GM12878 (cell line): Measurements from ENCODE around the gene PPP1R27. TPM values are rescaled to one million over a fixed set of nuclear protein-coding genes. Genes with fewer than 3 reads are reported as not detected.

Experiments used
- ATAC-seq: fragments of 200-7000 bp; cut with Tn5 transposase; 3 replicates; pipeline ENCODE4 v1.9.1; 2020; ENCODE audit warnings: mild to moderate bottlenecking, moderate library complexity
- BruUV-seq: library from RNA; stranded (reverse); fragments of 400-500 nt; replicated peaks from 2 replicates; lab custom pipeline; 2021; lab: Mats Ljungman, UMichigan
- CTCF ChIA-PET: fragments of 300-600 bp; sonication (Branson Sonifier 250); formaldehyde crosslinking; extraction: SDS; loops from one replicate; lab custom pipeline; 2021; ENCODE audit warnings: inconsistent platforms; lab: Yijun Ruan, JAX
- POLR2A ChIA-PET: fragments of 350-600 bp; formaldehyde crosslinking; extraction: SDS; loops from one replicate; lab custom pipeline; 2021; ENCODE audit warnings: inconsistent platforms; lab: Charles Lee
- RAD21 ChIA-PET: fragments of 300-600 bp; sonication (Branson Sonifier 250); formaldehyde crosslinking; loops from one replicate; lab custom pipeline; 2023; ENCODE audit warnings: antibody characterized with exemption; ENCODE audit not compliant: unreplicated experiment; lab: Charles Lee
- SMC1A ChIA-PET: fragments of 300-600 bp; sonication (Branson Sonifier 250); formaldehyde crosslinking; loops from one replicate; lab custom pipeline; 2023; ENCODE audit not compliant: unreplicated experiment, uncharacterized antibody; lab: Charles Lee
- DNase-seq: peaks from one replicate; pipeline ENCODE4 v3.0.0-alpha.2; 2011; ENCODE audit warnings: low read depth, low spot score
- FAIRE-seq: peaks from 3 replicates; lab custom pipeline; 2011; peaks lifted over from hg19 to GRCh38; lab: Jason Lieb, UNC
- H2AFZ ChIP-seq: 2 replicates; pipeline ENCODE4 v1.6.0; 2011; ENCODE audit warnings: low read depth, low read length, control low read depth; ENCODE audit not compliant: control insufficient read depth
- H3K27ac ChIP-seq: 2 replicates; pipeline ENCODE4 v1.5.1; 2011; ENCODE audit warnings: control low read depth; ENCODE audit not compliant: control insufficient read depth, insufficient read depth
- H3K27me3 ChIP-seq, 2 experiments: replicated peaks in 1 of 2; 2 replicates each; pipeline versions ENCODE4 v1.6.0 to v1.6.1; 2011; ENCODE audit warnings: low read length in 1 of 2; ENCODE audit not compliant: control insufficient read depth in 2 of 2, insufficient read depth in 2 of 2
- H3K36me3 ChIP-seq, 2 experiments: 2 replicates each; pipeline ENCODE4 v1.5.1; 2011; ENCODE audit warnings: low read length in 1 of 2; ENCODE audit not compliant: control insufficient read depth in 2 of 2, insufficient read depth in 2 of 2
- H3K4me1 ChIP-seq: 2 replicates; pipeline ENCODE4 v1.6.1; 2011; ENCODE audit warnings: mild to moderate bottlenecking, low read length, moderate library complexity, mixed read lengths; ENCODE audit not compliant: control insufficient read depth, insufficient read depth
- H3K4me2 ChIP-seq: 2 replicates; pipeline ENCODE4 v1.6.0; 2011; ENCODE audit warnings: control low read depth; ENCODE audit not compliant: control insufficient read depth, insufficient read depth
- H3K4me3 ChIP-seq: fragments of 200-600 bp; sonication (generic); 2 replicates; pipeline ENCODE4 v1.5.1; 2016
- H3K79me2 ChIP-seq: 2 replicates; pipeline ENCODE4 v1.6.0; 2011; ENCODE audit warnings: low read length; ENCODE audit not compliant: control insufficient read depth, insufficient read depth
- H3K9ac ChIP-seq: 2 replicates; pipeline ENCODE4 v1.8.0; 2011; ENCODE audit warnings: low read length, control low read depth, mixed read lengths; ENCODE audit not compliant: control insufficient read depth, insufficient read depth
- H3K9me3 ChIP-seq: replicated peaks from 3 replicates; pipeline ENCODE4 v1.5.1; 2011; ENCODE audit warnings: mild to moderate bottlenecking, low read length; ENCODE audit not compliant: control insufficient read depth, insufficient read depth
- H4K20me1 ChIP-seq: 2 replicates; pipeline ENCODE4 v1.6.0; 2011; ENCODE audit not compliant: control insufficient read depth, insufficient read depth
- BRCA1 ChIP-seq: IDR thresholded peaks from 2 replicates; pipeline ENCODE4 v1.6.1; 2011; ENCODE audit warnings: low read depth, low read length, improper control_type of control experiment
- MTA2 ChIP-seq: fragments of 450-650 bp; IDR thresholded peaks from 2 replicates; pipeline ENCODE4 v1.6.1; 2016; ENCODE audit warnings: low read depth, mild to moderate bottlenecking, moderate library complexity
- POLR2A ChIP-seq: IDR thresholded peaks from 2 replicates; pipeline ENCODE4 v1.6.1; 2011; ENCODE audit warnings: low read depth, mild to moderate bottlenecking, low read length
- TCF3 ChIP-seq: IDR thresholded peaks from 2 replicates; pipeline ENCODE4 v1.6.1; 2012; ENCODE audit warnings: low read depth, mild to moderate bottlenecking, low read length, borderline replicate concordance; ENCODE audit not compliant: insufficient read depth
- ZBTB4 ChIP-seq: fragments of 450-650 bp; formaldehyde crosslinking; IDR thresholded peaks from 2 replicates; pipeline ENCODE4 v1.4.0; 2022; ENCODE audit warnings: mild to moderate bottlenecking, moderate library complexity
- WGBS: methylation state at CpG from one replicate; pipeline ENCODE4 v1.1.6; 2016; ENCODE audit warnings: low lambda C conversion rate; ENCODE audit not compliant: insufficient replicate concordance, insufficient coverage; ENCODE audit errors: missing lambda C conversion rate; 5-methylcytosine and 5-hydroxymethylcytosine counted together
- in situ Hi-C: fragments of 300-500 bp; cut with MboI; formaldehyde crosslinking; loops from 9 replicates; pipeline ENCODE4 v1.14.3; 2018; ENCODE audit warnings: mixed read lengths
- intact Hi-C: fragments of 100-400 bp; cut with micrococcal nuclease; formaldehyde crosslinking; loops from one replicate; pipeline ENCODE4 v1.14.2; 2022; ENCODE audit not compliant: unreplicated experiment
- polyA plus RNA-seq, 11 experiments: library from polyadenylated mRNA; depleted of rRNA in 4 of 11; unstranded in 6 of 11; stranded (reverse) in 5 of 11; fragments of >200 nt; fragmentation: Nextera tagmentation in 4 of 11; fragmentation: Illumina TruSeq in 1 of 11; extraction: Ambion mirVana in 4 of 11; extraction: Trizol in 1 of 11; gene quantifications; 1 replicate in 1 of 11; 2 replicates in 10 of 11; pipeline versions ENCODE4 v1.2.1 to v1.2.3, GENCODE V29; 2011 to 2016; ENCODE audit warnings: inconsistent platforms in 2 of 11, missing spikeins in 2 of 11, low read depth in 1 of 11
- total RNA-seq, 4 experiments: library from RNA; depleted of rRNA in 3 of 4; stranded (reverse); fragments of >200 nt in 3 of 4; fragmentation: Illumina TruSeq in 1 of 4; extraction: Trizol in 1 of 4; gene quantifications; 2 replicates each; pipeline versions ENCODE4 v1.2.1 to v1.2.3, GENCODE V29; 2013 to 2021

PPP1R27 gene
- total and polyA plus RNA-seq, 10 of the 15 experiments (the other 5 are each of a cell fraction or from before 2014, with no cell fraction given): 0.17 to 1.6 (median 0.49) TPM; not detected in 3

GRCh38 chr17:81878294-81878693 lies 43.4 kb upstream of the PPP1R27 start (continued):
- TF ChIP-seq ZBTB4 (CRISPR knock-in tag): no peak

- no peak overlapping the region for H3K27ac ChIP-seq
- H3K4me2 ChIP-seq: no peak overlapping the region
- no peaks in the 10 kb centered on the region for H3K27me3 ChIP-seq
- no TSS peak for BruUV-seq
- ATAC-seq (no peak), FAIRE-seq (no peak), DNase-seq (no peak)
- POLR2A ChIA-PET: no interaction called here
- SMC1A ChIA-PET: no interaction called here
- in situ Hi-C loops (no loop called here), intact Hi-C loops (no loop called here)
- no peaks in the 10 kb centered on the region for H3K9me3 ChIP-seq
- peaks cover 1 to 2% of the 10 kb centered on the region in 2 experiments; a peak in 1 of 4 replicates for H3K36me3 ChIP-seq
- no peak overlapping the region for H2AFZ ChIP-seq
- no peaks in the 10 kb centered on the region for H4K20me1 ChIP-seq
- RAD21 ChIA-PET: no interaction called here
- no peak overlapping the region for H3K4me3 ChIP-seq
- no peaks in the 10 kb centered on the region for H3K4me1 ChIP-seq
- CTCF ChIA-PET: no interaction called here
- TF ChIP-seq TCF3 (no peak), BRCA1 (no peak), MTA2 (no peak), POLR2A (0 out of 2 replicates have a peak, but pooled peaks have one; percentile 38)
- TF ChIP-seq, all 136 proteins: peak for 1
- Histone ChIP-seq H3K9ac (no peak overlapping the region), H3K79me2 (peaks cover 1% of the 10 kb centered on the region)
- 99% methylated on average over 5 of the region's 5 CpGs for WGBS
These were observed 42.7 kb upstream of the PPP1R27 start for GRCh38 chr17:81877569-81877968.
